Ishikawa (cell line): Measurements from ENCODE around the gene FBXO21.

Experiments
- CEBPB ChIP-seq: IDR thresholded peaks from 2 replicates; pipeline ENCODE4 v1.6.1; 2012
- CREB1 ChIP-seq: IDR thresholded peaks from 2 replicates; pipeline ENCODE4 v1.6.1; 2012; ENCODE audit warnings: low read depth
- EGR1 ChIP-seq: IDR thresholded peaks from 2 replicates; pipeline ENCODE4 v1.6.1; 2012
- EP300 ChIP-seq: IDR thresholded peaks from 2 replicates; pipeline ENCODE4 v1.6.1; 2012; ENCODE audit warnings: borderline replicate concordance
- FOXM1 ChIP-seq: IDR thresholded peaks from 2 replicates; pipeline ENCODE4 v1.6.1; 2012; ENCODE audit warnings: low read depth, borderline replicate concordance
- MAX ChIP-seq: IDR thresholded peaks from 2 replicates; pipeline ENCODE4 v1.6.1; 2012
- NFIC ChIP-seq: IDR thresholded peaks from 2 replicates; pipeline ENCODE4 v1.6.1; 2012
- RAD21 ChIP-seq: IDR thresholded peaks from 2 replicates; pipeline ENCODE4 v1.6.1; 2012; ENCODE audit warnings: low read depth
- REST ChIP-seq: IDR thresholded peaks from 2 replicates; pipeline ENCODE4 v1.6.1; 2012; ENCODE audit warnings: low read depth, mild to moderate bottlenecking
- TAF1 ChIP-seq: IDR thresholded peaks from 2 replicates; pipeline ENCODE4 v1.6.1; 2012; ENCODE audit warnings: low read depth, mild to moderate bottlenecking
- TCF12 ChIP-seq: IDR thresholded peaks from 2 replicates; pipeline ENCODE4 v1.6.1; 2012; ENCODE audit warnings: low read depth
- TEAD4 ChIP-seq: IDR thresholded peaks from 2 replicates; pipeline ENCODE4 v1.6.1; 2012
- USF1 ChIP-seq: IDR thresholded peaks from 2 replicates; pipeline ENCODE4 v1.6.1; 2012
- YY1 ChIP-seq: IDR thresholded peaks from 2 replicates; pipeline ENCODE4 v1.6.1; 2012; ENCODE audit warnings: low read depth
- ZBTB7A ChIP-seq: IDR thresholded peaks from 2 replicates; pipeline ENCODE4 v1.6.1; 2012; ENCODE audit warnings: low read depth

The FBXO21 gene

GRCh38 chr12:117125767-117126166 lies 64.5 kb downstream of the FBXO21 start:
- no peak for TF ChIP-seq TEAD4
- no peak for TF ChIP-seq EP300
- no peak for TF ChIP-seq CREB1
- no peak for TF ChIP-seq TCF12
- no peak for TF ChIP-seq YY1
- no peak for TF ChIP-seq CEBPB
- no peak for TF ChIP-seq USF1

GRCh38 chr12:117125272-117125613 lies 65.0 kb downstream of the FBXO21 start:
- TF ChIP-seq MAX = no peak
- no peak for TF ChIP-seq TAF1
- no peak for TF ChIP-seq FOXM1
- no peak for TF ChIP-seq REST

- TF ChIP-seq USF1 (no peak), TEAD4 (no peak), TAF1 (no peak), CEBPB (no peak), EGR1 (no peak), FOXM1 (no peak), YY1 (no peak), MAX (no peak), REST (no peak), RAD21 (no peak), CREB1 (no peak), TCF12 (no peak)
Observed at GRCh38 chr12:117124421-117125271, 65.6 kb downstream of the FBXO21 start.

- TF ChIP-seq TEAD4 (no peak), TAF1 (no peak), ZBTB7A (no peak), FOXM1 (no peak)
Observed at GRCh38 chr12:117121441-117121840, 68.8 kb downstream of the FBXO21 start.

- TF ChIP-seq NFIC = no peak
- TF ChIP-seq YY1 = no peak
- TF ChIP-seq FOXM1 = no peak
- no peak for TF ChIP-seq MAX
- TF ChIP-seq ZBTB7A = no peak
- TF ChIP-seq RAD21 = no peak
- TF ChIP-seq TEAD4 = no peak
- no peak for TF ChIP-seq TCF12
- no peak for TF ChIP-seq REST
- no peak for TF ChIP-seq EGR1
- no peak for TF ChIP-seq EP300
- TF ChIP-seq CREB1 = no peak
Observed at GRCh38 chr12:117120787-117121186, 69.5 kb downstream of the FBXO21 start.
